Stimulated activated naive CD4-positive, alpha-beta T cell (primary cell): Measurements from ENCODE around the gene IDH3A.

Experiments used
- DNase-seq, 6 experiments: peaks; one replicate each; lab custom pipeline; 2025; lab: John Stamatoyannopoulos, UW

The IDH3A gene

GRCh38 chr15:78164010-78164409, 14.8 kb downstream of the IDH3A start:
- no peak for DNase-seq

- DNase-seq = peak in 3 of 6 experiments; percentile 25 to 49 (median 37)
Measured at GRCh38 chr15:78167227-78167888, 18.2 kb downstream of the IDH3A start.

- no peak for DNase-seq
Measured at GRCh38 chr15:78168608-78169007, 19.4 kb downstream of the IDH3A start.

- DNase-seq = no peak
Measured at GRCh38 chr15:78170848-78171773, 21.9 kb downstream of the IDH3A start.

GRCh38 chr15:78171864-78172472, 22.8 kb downstream of the IDH3A start:
- no peak for DNase-seq

GRCh38 chr15:78174401-78174800, 25.2 kb downstream of the IDH3A start:
- DNase-seq = no peak

- no peak for DNase-seq
Measured at GRCh38 chr15:78175330-78175729, 26.2 kb downstream of the IDH3A start.

GRCh38 chr15:78177447-78177873, 28.3 kb downstream of the IDH3A start:
- DNase-seq = peak in 1 of 6 experiments; percentile 8

- no peak for DNase-seq
Measured at GRCh38 chr15:78178064-78178463, 28.9 kb downstream of the IDH3A start.

- no peak for DNase-seq
Measured at GRCh38 chr15:78179286-78179840, 30.2 kb downstream of the IDH3A start.

- no peak for DNase-seq
Measured at GRCh38 chr15:78179906-78180305, 30.7 kb downstream of the IDH3A start.

- DNase-seq = no peak
Measured at GRCh38 chr15:78182336-78182700, 33.2 kb downstream of the IDH3A start.

- DNase-seq = no peak
Measured at GRCh38 chr15:78182821-78183220, 33.7 kb downstream of the IDH3A start.

GRCh38 chr15:78192826-78193594, 43.8 kb downstream of the IDH3A start:
- no peak for DNase-seq

- no peak for DNase-seq
Measured at GRCh38 chr15:78193731-78194567, 44.8 kb downstream of the IDH3A start.

- DNase-seq = no peak
Measured at GRCh38 chr15:78194568-78194925, 45.4 kb downstream of the IDH3A start.

- peak; percentile 23 to 67 (median 34) for DNase-seq
Measured at GRCh38 chr15:78195735-78196201, 46.6 kb downstream of the IDH3A start.

- DNase-seq = no peak
Measured at GRCh38 chr15:78197632-78198031, 48.5 kb downstream of the IDH3A start.

GRCh38 chr15:78200276-78200930, 51.2 kb downstream of the IDH3A start:
- no peak for DNase-seq
